ENCODE measurements around the gene RCAN1.

GRCh38 chr21:34536820-34537219, 78.1 kb downstream of the RCAN1 start:
- TF ChIP-seq CTCF (conservative IDR thresholded peaks at IDR 0.05; ENCODE audit: low read depth, low read length) (no peak), CEBPB (IDR thresholded peaks at IDR 0.05; ENCODE audit: low read depth, low read length) (no peak), SMC3 (IDR thresholded peaks at IDR 0.05; ENCODE audit: low read depth, low read length) (no peak), MXI1 (IDR thresholded peaks at IDR 0.05; ENCODE audit: borderline replicate concordance, low read depth, low read length) (no peak), ELK1 (IDR thresholded peaks at IDR 0.05; ENCODE audit: borderline replicate concordance, low read depth, low read length) (no peak), POLR2A (IDR thresholded peaks at IDR 0.05; ENCODE audit: low read depth, low read length) (no peak), BHLHE40 (IDR thresholded peaks at IDR 0.05; ENCODE audit: low read depth, low read length) (peak; percentile 56; the same call in 1 of the 2 replicates), RFX5 (IDR thresholded peaks at IDR 0.05; ENCODE audit: low read depth, low read length) (no peak), CHD1 (IDR thresholded peaks at IDR 0.05; ENCODE audit: low read depth, low read length) (no peak)
- TF ChIP-seq, protein P1, sequence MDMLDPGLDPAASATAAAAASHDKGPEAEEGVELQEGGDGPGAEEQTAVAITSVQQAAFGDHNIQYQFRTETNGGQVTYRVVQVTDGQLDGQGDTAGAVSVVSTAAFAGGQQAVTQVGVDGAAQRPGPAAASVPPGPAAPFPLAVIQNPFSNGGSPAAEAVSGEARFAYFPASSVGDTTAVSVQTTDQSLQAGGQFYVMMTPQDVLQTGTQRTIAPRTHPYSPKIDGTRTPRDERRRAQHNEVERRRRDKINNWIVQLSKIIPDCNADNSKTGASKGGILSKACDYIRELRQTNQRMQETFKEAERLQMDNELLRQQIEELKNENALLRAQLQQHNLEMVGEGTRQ (IDR thresholded peaks at IDR 0.05; ENCODE audit: low read depth, low read length), result no peak

Data from IMR-90 (cell line).